OCI-LY7 (cell line): ENCODE results near the gene FYN. TPM values are rescaled to one million over a fixed set of nuclear protein-coding genes. Genes with fewer than 3 reads are reported as not detected.

Source experiments
- BruUV-seq: library from RNA; stranded (reverse); fragments of 400-500 nt; replicated peaks from 2 replicates; lab custom pipeline; 2021; lab: Mats Ljungman, UMichigan
- CTCF ChIA-PET: fragments of 300-600 bp; sonication (Branson Sonifier 250); formaldehyde crosslinking; loops from one replicate; lab custom pipeline; 2022; ENCODE audit warnings: antibody characterized with exemption; ENCODE audit not compliant: unreplicated experiment; lab: Charles Lee
- POLR2A ChIA-PET: fragments of 300-600 bp; sonication (Branson Sonifier 250); formaldehyde crosslinking; loops from one replicate; lab custom pipeline; 2022; ENCODE audit warnings: antibody characterized with exemption; lab: Charles Lee
- DNase-seq: peaks from one replicate; pipeline ENCODE4 v3.0.0-alpha.2; 2015; ENCODE audit warnings: low spot score
- H2AFZ ChIP-seq: fragments of 200-600 bp; sonication (generic), shearing (Covaris generic); 2 replicates; pipeline ENCODE4 v1.6.1; 2014; ENCODE audit warnings: mild to moderate bottlenecking, antibody characterized with exemption, low read length, moderate library complexity
- H3K27ac ChIP-seq: fragments of 200-600 bp; sonication (generic); 2 replicates; pipeline ENCODE4 v1.5.1; 2014; ENCODE audit warnings: mixed run types, low read depth, mild to moderate bottlenecking, moderate library complexity, low read length, inconsistent platforms; ENCODE audit not compliant: poor library complexity, severe bottlenecking
- H3K36me3 ChIP-seq: fragments of 200-600 bp; sonication (generic); 2 replicates; pipeline ENCODE4 v1.6.1; 2014; ENCODE audit warnings: mild to moderate bottlenecking, antibody characterized with exemption, low read length, moderate library complexity, mixed read lengths; ENCODE audit not compliant: insufficient read depth
- H3K4me1 ChIP-seq: fragments of 200-600 bp; sonication (generic); 2 replicates; pipeline ENCODE4 v1.5.1; 2014; ENCODE audit warnings: mild to moderate bottlenecking, low read length; ENCODE audit not compliant: insufficient read depth, poor library complexity, severe bottlenecking
- H3K4me2 ChIP-seq: fragments of 200-600 bp; sonication (generic); 2 replicates; pipeline ENCODE4 v1.6.1; 2014; ENCODE audit warnings: mild to moderate bottlenecking, low read length
- H3K4me3 ChIP-seq: fragments of 200-600 bp; sonication (generic); 2 replicates; pipeline ENCODE4 v1.5.1; 2014; ENCODE audit warnings: mild to moderate bottlenecking, low read depth, low read length; ENCODE audit not compliant: poor library complexity, severe bottlenecking
- H3K79me2 ChIP-seq: fragments of 200-600 bp; sonication (generic); 2 replicates; pipeline ENCODE4 v1.6.1; 2016; ENCODE audit warnings: low read depth, mild to moderate bottlenecking, low read length, moderate library complexity, mixed read lengths; ENCODE audit not compliant: insufficient read depth
- H3K9me2 ChIP-seq: fragments of 200-600 bp; sonication (generic); 2 replicates; pipeline ENCODE4 v1.6.1; 2016; ENCODE audit warnings: mild to moderate bottlenecking, low read length, mixed read lengths; ENCODE audit not compliant: insufficient read depth
- H3K9me3 ChIP-seq: fragments of 200-600 bp; sonication (generic); 2 replicates; pipeline ENCODE4 v1.6.1; 2014; ENCODE audit warnings: mild to moderate bottlenecking, mixed run types, low read length, mixed read lengths
- H4K20me1 ChIP-seq: fragments of 200-600 bp; sonication (generic); 2 replicates; pipeline ENCODE4 v1.6.1; 2014; ENCODE audit warnings: mild to moderate bottlenecking, antibody characterized with exemption, low read length, moderate library complexity, mixed read lengths; ENCODE audit not compliant: insufficient read depth
- EZH2phosphoT487 ChIP-seq: fragments of 200-600 bp; sonication (generic); IDR thresholded peaks from 2 replicates; pipeline ENCODE4 v1.6.1; 2018; ENCODE audit warnings: low read depth, borderline replicate concordance, mild to moderate bottlenecking, mixed run types, antibody characterized with exemption, low read length, moderate library complexity, mixed read lengths
- intact Hi-C: fragments of 100-400 bp; cut with micrococcal nuclease; formaldehyde crosslinking; loops from one replicate; pipeline ENCODE4 v1.10.0; 2022; ENCODE audit not compliant: unreplicated experiment
- total RNA-seq, 2 experiments: library from RNA; depleted of rRNA in 1 of 2; stranded (reverse); fragments of >200 nt in 1 of 2; shearing (Covaris generic) in 1 of 2; gene quantifications; 2 replicates each; pipeline ENCODE4 v1.2.3, GENCODE V29; 2014 to 2022
- TF ChIP-seq, protein P1 (sequence below): fragments of 200-600 bp; sonication (generic); conservative IDR thresholded peaks from 2 replicates; pipeline ENCODE4 v1.5.1; 2014; ENCODE audit warnings: mild to moderate bottlenecking, antibody characterized with exemption, low read length, moderate library complexity, mixed read lengths

The FYN gene
- total RNA-seq, 2 experiments from 2014 or later = 57.3 to 92.9 TPM

DNA sequence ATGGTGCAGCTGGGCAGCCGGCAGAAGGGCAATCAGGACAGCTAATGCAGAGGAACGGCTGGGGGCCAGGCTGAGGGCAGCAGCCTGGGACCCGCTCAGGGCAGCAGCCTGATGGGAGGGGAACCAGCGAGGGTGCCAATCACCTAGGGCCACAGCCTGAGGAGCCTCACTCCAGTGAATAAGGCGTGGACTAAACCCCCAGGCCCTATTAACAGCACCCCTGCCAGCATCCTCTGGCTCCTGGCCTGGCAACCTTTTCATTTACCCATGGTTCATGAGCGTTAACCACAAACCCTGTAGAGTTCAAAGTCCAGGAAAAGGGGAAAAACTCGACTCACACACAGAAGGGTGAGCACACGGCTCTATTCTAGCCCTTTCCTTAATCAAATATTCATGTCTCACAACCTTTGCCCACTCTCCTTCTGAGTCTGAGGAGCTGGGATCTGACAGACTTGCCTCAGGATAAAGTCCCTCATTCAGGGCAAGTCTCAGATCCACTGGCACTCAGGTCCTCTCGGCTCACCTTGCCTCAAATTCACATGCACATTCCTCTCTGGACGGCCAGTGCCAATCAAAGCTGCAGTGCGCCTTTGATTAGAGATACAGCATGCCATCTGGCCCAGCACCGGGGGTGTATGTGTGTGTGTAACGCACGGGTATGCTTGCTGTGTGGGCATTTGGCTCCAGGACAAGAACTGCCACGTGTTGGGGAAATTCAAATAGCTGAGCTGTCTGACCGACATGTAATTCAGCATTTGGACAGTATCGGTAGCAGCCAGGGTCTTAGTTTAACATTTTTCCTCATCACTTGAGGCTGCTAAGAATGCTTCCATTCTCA, 180.7 kb downstream of the FYN start:
- intact Hi-C loops = no loop called here
- ChIA-PET CTCF (no interaction called here), POLR2A (interaction anchor here (0.6 to 1.6 kb wide), 4 partner anchors 12 to 298 kb away, joined by 3 read pairs; no protein-coding TSS in a partner anchor)
- Histone ChIP-seq H3K36me3 (peaks cover 33% of the 10 kb centered on the region), H4K20me1 (no peaks in the 10 kb centered on the region; the same call in 1 of the 2 replicates), H3K27ac (no peak overlapping the region), H3K79me2 (no peaks in the 10 kb centered on the region), H3K9me2 (no peaks in the 10 kb centered on the region), H3K4me1 (no peaks in the 10 kb centered on the region), H2AFZ (no peak overlapping the region), H3K4me2 (no peak overlapping the region), H3K9me3 (no peaks in the 10 kb centered on the region), H3K4me3 (no peak overlapping the region)
- TF ChIP-seq, protein P1, sequence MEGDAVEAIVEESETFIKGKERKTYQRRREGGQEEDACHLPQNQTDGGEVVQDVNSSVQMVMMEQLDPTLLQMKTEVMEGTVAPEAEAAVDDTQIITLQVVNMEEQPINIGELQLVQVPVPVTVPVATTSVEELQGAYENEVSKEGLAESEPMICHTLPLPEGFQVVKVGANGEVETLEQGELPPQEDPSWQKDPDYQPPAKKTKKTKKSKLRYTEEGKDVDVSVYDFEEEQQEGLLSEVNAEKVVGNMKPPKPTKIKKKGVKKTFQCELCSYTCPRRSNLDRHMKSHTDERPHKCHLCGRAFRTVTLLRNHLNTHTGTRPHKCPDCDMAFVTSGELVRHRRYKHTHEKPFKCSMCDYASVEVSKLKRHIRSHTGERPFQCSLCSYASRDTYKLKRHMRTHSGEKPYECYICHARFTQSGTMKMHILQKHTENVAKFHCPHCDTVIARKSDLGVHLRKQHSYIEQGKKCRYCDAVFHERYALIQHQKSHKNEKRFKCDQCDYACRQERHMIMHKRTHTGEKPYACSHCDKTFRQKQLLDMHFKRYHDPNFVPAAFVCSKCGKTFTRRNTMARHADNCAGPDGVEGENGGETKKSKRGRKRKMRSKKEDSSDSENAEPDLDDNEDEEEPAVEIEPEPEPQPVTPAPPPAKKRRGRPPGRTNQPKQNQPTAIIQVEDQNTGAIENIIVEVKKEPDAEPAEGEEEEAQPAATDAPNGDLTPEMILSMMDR = no peak
- no peak for TF ChIP-seq EZH2phosphoT487
- no TSS peak for BruUV-seq
- no peak for DNase-seq

DNA sequence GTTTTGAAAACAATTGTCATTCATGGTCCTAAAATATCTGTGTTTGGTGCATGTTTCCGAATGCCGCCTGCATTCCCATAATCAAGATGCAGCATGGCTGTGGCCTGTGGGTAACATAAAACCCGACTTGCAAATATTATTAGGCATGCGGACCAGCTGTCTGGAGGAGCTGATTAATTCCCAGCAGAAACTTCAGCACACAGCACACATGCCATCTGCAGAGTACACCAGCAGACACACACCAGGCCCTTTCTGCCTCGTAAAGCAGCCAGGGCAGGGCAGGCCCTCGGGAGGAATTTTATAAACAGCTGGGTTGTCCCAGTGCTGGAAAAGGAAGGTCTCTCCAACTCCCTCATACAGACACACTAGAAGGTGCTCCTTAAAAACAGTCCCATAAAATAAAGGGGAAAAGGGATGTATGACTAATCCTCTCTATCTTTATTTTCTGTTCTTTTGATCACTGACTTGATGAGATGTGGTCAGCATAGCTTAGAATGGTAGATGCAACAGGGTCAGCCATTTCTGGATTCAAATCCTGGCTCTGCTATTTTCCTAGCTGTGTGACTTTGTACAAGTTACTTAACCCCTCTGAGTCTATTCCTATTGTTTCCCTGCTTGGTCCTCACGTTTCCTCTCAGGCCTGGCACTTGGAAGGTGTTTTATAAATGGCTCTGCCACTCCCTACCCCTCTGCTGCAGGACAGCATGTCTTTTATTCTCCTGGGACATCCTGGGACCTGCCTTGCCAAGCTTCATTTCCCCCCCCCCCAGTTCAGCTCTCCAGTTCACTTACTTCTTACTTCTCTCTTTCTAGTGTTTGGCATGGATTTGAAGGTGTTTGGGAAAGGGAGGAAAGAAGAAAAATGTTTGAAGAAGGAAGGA, 181.7 kb downstream of the FYN start:
- no TSS peak for BruUV-seq
- intact Hi-C loops = no loop called here
- DNase-seq = no peak
- CTCF ChIA-PET = no interaction called here
- H3K36me3 ChIP-seq = peaks cover 33% of the 10 kb centered on the region
- H3K4me3 ChIP-seq = no peak overlapping the region
- H3K79me2 ChIP-seq = no peaks in the 10 kb centered on the region
- no peak overlapping the region for H3K4me2 ChIP-seq
- no peaks in the 10 kb centered on the region for H3K9me2 ChIP-seq
- H3K27ac ChIP-seq = no peak overlapping the region
- H3K9me3 ChIP-seq = no peaks in the 10 kb centered on the region
- no peak overlapping the region for H2AFZ ChIP-seq
- no peaks in the 10 kb centered on the region for H3K4me1 ChIP-seq
- POLR2A ChIA-PET = interaction anchor here (0.7 to 1.6 kb wide), 2 partner anchors 110 to 298 kb away, joined by 3 read pairs; no protein-coding TSS in a partner anchor
- TF ChIP-seq, protein P1 = no peak
- no peak for TF ChIP-seq EZH2phosphoT487
- H4K20me1 ChIP-seq = no peaks in the 10 kb centered on the region; the same call in 1 of the 2 replicates
